ENCODE data around the gene UQCRQ.

- no peak for TF ChIP-seq CTCF (IDR thresholded peaks at IDR 0.05; ENCODE audit: low read depth, low read length, missing input control)
- TF ChIP-seq FOXA1 (IDR thresholded peaks at IDR 0.05) = no peak
- TF ChIP-seq EGR1 (IDR thresholded peaks at IDR 0.05; ENCODE audit: low read depth in 2 of 2) = peak in 1 of 2 donors; percentile 82
- peak; percentile 88 for TF ChIP-seq YY1 (IDR thresholded peaks at IDR 0.05)
- TF ChIP-seq RXRA (IDR thresholded peaks at IDR 0.05) = peak; percentile 92 to 95
- no peak for TF ChIP-seq ATF3 (IDR thresholded peaks at IDR 0.05)
Measured at GRCh38 chr5:132839426-132840301, 26.8 kb upstream of the UQCRQ start.
